Endodermal cell (in vitro differentiated cells): Measurements from ENCODE around the gene PTPRN2. TPM values are rescaled to one million over a fixed set of nuclear protein-coding genes. Genes with fewer than 3 reads are reported as not detected.

Source experiments
- DNase-seq: peaks from one replicate; pipeline ENCODE4 v3.0.0-alpha.2; 2017
- H3K27ac ChIP-seq: 2 replicates; pipeline ENCODE4 v1.5.1; 2013; ENCODE audit warnings: mild to moderate bottlenecking, low read depth, low read length, moderate library complexity
- H3K27me3 ChIP-seq: 2 replicates; pipeline ENCODE4 v1.6.1; 2013; ENCODE audit warnings: mild to moderate bottlenecking, low read length, moderate library complexity; ENCODE audit not compliant: insufficient read depth, control insufficient read depth, poor library complexity, severe bottlenecking
- H3K36me3 ChIP-seq: 2 replicates; pipeline ENCODE4 v1.7.0; 2013; ENCODE audit warnings: mild to moderate bottlenecking, low read length, moderate library complexity; ENCODE audit not compliant: control insufficient read depth, insufficient read depth
- H3K4me1 ChIP-seq: one replicate; pipeline ENCODE4 v1.7.0; 2013; ENCODE audit warnings: low read length; ENCODE audit not compliant: control insufficient read depth, insufficient read depth
- H3K4me3 ChIP-seq: 2 replicates; pipeline ENCODE4 v1.5.1; 2013; ENCODE audit warnings: mild to moderate bottlenecking, low read length, moderate library complexity
- H3K9ac ChIP-seq: 2 replicates; pipeline ENCODE4 v1.6.1; 2013; ENCODE audit warnings: mild to moderate bottlenecking, low read length, moderate library complexity; ENCODE audit not compliant: poor library complexity, severe bottlenecking; ENCODE audit errors: extremely low read depth
- H3K9me3 ChIP-seq: 2 replicates; pipeline ENCODE4 v1.6.1; 2013; ENCODE audit warnings: mild to moderate bottlenecking, low read length, moderate library complexity; ENCODE audit not compliant: control insufficient read depth
- H3K27ac Mint-ChIP-seq: 2 replicates; pipeline ENCODE4 v1.8.0; 2020; ENCODE audit warnings: mixed read lengths
- H3K27me3 Mint-ChIP-seq: 2 replicates; pipeline ENCODE4 v1.8.0; 2021; ENCODE audit warnings: mild to moderate bottlenecking, mixed read lengths; ENCODE audit not compliant: insufficient read depth
- H3K36me3 Mint-ChIP-seq: 2 replicates; pipeline ENCODE4 v1.8.0; 2020; ENCODE audit warnings: low read depth, mixed read lengths
- H3K4me1 Mint-ChIP-seq: 2 replicates; pipeline ENCODE4 v1.8.0; 2020; ENCODE audit warnings: mixed read lengths
- H3K4me3 Mint-ChIP-seq: 2 replicates; pipeline ENCODE4 v1.8.0; 2020; ENCODE audit warnings: mild to moderate bottlenecking, moderate library complexity, mixed read lengths
- H3K9me3 Mint-ChIP-seq: 2 replicates; pipeline ENCODE4 v1.8.0; 2020; ENCODE audit warnings: mild to moderate bottlenecking, mixed read lengths
- CTCF ChIP-seq: fragments of 200-600 bp; sonication (generic); conservative IDR thresholded peaks from 2 replicates; pipeline ENCODE4 v1.5.0; 2021; ENCODE audit warnings: antibody characterized with exemption, mild to moderate bottlenecking
- WGBS, 2 experiments: methylation state at CpG; one replicate each; pipeline versions ENCODE4 v1.1.5 to v1.1.7; 2013; ENCODE audit warnings: missing lambda C conversion rate in 2 of 2, mixed read lengths in 1 of 2; ENCODE audit not compliant: insufficient coverage in 1 of 2, insufficient read length in 1 of 2; 5-methylcytosine and 5-hydroxymethylcytosine counted together
- total RNA-seq, 2 donors: library from RNA; stranded (reverse); fragmentation: NEBNext Ultra II Directional in 1 of 2; extraction: Animal tissue kit (Norgen Biotek cat#: 25700) in 1 of 2; gene quantifications; 2 replicates in 1 of 2; 3 replicates in 1 of 2; pipeline ENCODE4 v1.2.1, GENCODE V29; 2021

The PTPRN2 gene
- total RNA-seq, 2 donors from 2014 or later, result 0.69 to 1.2 TPM

GRCh38 chr7:158270856-158271413 is 316.7 kb downstream of the PTPRN2 start:
- no peaks in the 10 kb centered on the region for H3K27me3 Mint-ChIP-seq
- no peaks in the 10 kb centered on the region for H3K27me3 ChIP-seq
- H3K9ac ChIP-seq, result no peak overlapping the region
- H3K36me3 Mint-ChIP-seq, result no peaks in the 10 kb centered on the region
- no peak overlapping the region for H3K4me3 Mint-ChIP-seq
- H3K27ac Mint-ChIP-seq, result no peak overlapping the region
- TF ChIP-seq CTCF, result no peak
- no peak for DNase-seq
- H3K9me3 Mint-ChIP-seq, result peaks cover 16% of the 10 kb centered on the region
- no peaks in the 10 kb centered on the region for H3K36me3 ChIP-seq
- H3K4me1 Mint-ChIP-seq, result no peaks in the 10 kb centered on the region
- H3K27ac ChIP-seq, result no peak overlapping the region
- H3K4me3 ChIP-seq, result no peak overlapping the region
- 83 to 90% methylated on average over 4 to 6 of the region's 9 CpGs for WGBS, 2 experiments
- H3K4me1 ChIP-seq, result no peaks in the 10 kb centered on the region
- H3K9me3 ChIP-seq, result peaks cover 56% of the 10 kb centered on the region

- Mint-ChIP-seq H3K27me3 (no peaks in the 10 kb centered on the region), H3K4me1 (no peaks in the 10 kb centered on the region), H3K9me3 (peaks cover 16% of the 10 kb centered on the region), H3K36me3 (no peaks in the 10 kb centered on the region), H3K4me3 (no peak overlapping the region), H3K27ac (no peak overlapping the region)
- no peaks in the 10 kb centered on the region for H3K27me3 ChIP-seq
- 85% methylated on average over 9 to 12 of the region's 13 CpGs for WGBS, 2 experiments
- no peak overlapping the region for H3K27ac ChIP-seq
- no peaks in the 10 kb centered on the region for H3K4me1 ChIP-seq
- H3K9me3 ChIP-seq, result peaks cover 50% of the 10 kb centered on the region
- DNase-seq, result no peak
- no peak overlapping the region for H3K9ac ChIP-seq
- no peaks in the 10 kb centered on the region for H3K36me3 ChIP-seq
- TF ChIP-seq CTCF, result no peak
- H3K4me3 ChIP-seq, result peak overlapping the region; percentile 23
These were observed 317.4 kb downstream of the PTPRN2 start for GRCh38 chr7:158270106-158270775.

- Mint-ChIP-seq H3K4me3 (no peak overlapping the region), H3K27ac (no peak overlapping the region), H3K9me3 (peaks cover 7% of the 10 kb centered on the region), H3K36me3 (no peaks in the 10 kb centered on the region), H3K27me3 (no peaks in the 10 kb centered on the region), H3K4me1 (no peaks in the 10 kb centered on the region)
- peaks cover 46% of the 10 kb centered on the region for H3K9me3 ChIP-seq
- H3K4me1 ChIP-seq, result no peaks in the 10 kb centered on the region
- no peak for DNase-seq
- H3K27me3 ChIP-seq, result no peaks in the 10 kb centered on the region
- no peak overlapping the region for H3K27ac ChIP-seq
- H3K36me3 ChIP-seq, result no peaks in the 10 kb centered on the region
- no peak overlapping the region for H3K9ac ChIP-seq
- H3K4me3 ChIP-seq, result no peak overlapping the region
- no peak for TF ChIP-seq CTCF
- WGBS, 2 experiments, result 91 to 92% methylated on average over 26 to 28 of the region's 28 CpGs
These were observed 318.6 kb downstream of the PTPRN2 start for GRCh38 chr7:158268816-158269535.
